SHP77 (cell line): ENCODE data around the gene FAM107B.
"Not testable (repeated sequence)": the region's sequence is repeated elsewhere in the genome, so short reads cannot be mapped to it uniquely, and the experiment has no call there.

Experiments
- DNase-seq, 2 experiments: peaks; one replicate each; lab custom pipeline; 2025; lab: John Stamatoyannopoulos, UW

Gene FAM107B

DNA sequence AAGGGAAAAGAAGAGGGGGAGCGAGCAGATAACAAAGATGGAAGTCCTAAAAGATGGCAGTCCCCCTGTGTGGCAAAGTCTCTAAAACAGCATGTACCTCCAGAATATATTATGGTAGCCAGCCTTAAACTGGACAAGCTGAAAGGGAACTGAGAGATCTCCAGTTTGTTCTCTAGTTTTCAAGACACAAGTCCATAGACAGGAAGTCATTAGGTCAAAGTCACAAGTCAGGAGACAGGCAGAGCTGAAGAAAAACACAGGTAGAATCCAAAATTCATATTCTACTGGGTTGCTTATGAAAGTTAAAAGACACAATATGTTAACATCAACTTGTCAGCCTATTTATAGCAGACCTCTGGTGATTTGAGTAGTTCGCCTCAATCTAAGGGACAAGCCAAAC is 38.7 kb downstream of the FAM107B start:
- no peak for DNase-seq

- DNase-seq: no peak
Observed at GRCh38 chr10:14731875-14732512, 42.7 kb downstream of the FAM107B start.

GRCh38 chr10:14728346-14728745 is 46.4 kb downstream of the FAM107B start:
- DNase-seq: no peak

DNA sequence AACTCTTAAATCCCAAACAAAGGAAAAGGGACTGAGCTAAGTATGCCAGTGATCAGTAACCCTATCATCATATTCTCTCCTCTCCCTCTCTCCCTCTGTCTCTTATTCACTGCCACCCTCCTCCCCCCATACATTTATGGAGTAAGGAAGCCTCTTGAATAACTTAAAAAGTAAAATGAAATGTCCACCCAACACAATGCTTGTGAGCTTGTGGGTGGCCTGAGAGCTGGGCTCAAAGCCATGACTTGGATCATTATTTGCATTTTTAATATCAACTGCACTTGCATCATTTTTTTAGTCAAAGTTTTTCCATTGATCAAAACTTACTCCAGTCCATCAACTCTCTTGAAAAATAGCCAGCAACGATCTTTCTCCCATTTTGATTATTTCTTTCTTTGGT is 46.8 kb downstream of the FAM107B start:
- no peak for DNase-seq

- DNase-seq: no peak
Observed at GRCh38 chr10:14727465-14727864, 47.2 kb downstream of the FAM107B start.

- no peak for DNase-seq
Observed at GRCh38 chr10:14724931-14725330, 49.8 kb downstream of the FAM107B start.

DNA sequence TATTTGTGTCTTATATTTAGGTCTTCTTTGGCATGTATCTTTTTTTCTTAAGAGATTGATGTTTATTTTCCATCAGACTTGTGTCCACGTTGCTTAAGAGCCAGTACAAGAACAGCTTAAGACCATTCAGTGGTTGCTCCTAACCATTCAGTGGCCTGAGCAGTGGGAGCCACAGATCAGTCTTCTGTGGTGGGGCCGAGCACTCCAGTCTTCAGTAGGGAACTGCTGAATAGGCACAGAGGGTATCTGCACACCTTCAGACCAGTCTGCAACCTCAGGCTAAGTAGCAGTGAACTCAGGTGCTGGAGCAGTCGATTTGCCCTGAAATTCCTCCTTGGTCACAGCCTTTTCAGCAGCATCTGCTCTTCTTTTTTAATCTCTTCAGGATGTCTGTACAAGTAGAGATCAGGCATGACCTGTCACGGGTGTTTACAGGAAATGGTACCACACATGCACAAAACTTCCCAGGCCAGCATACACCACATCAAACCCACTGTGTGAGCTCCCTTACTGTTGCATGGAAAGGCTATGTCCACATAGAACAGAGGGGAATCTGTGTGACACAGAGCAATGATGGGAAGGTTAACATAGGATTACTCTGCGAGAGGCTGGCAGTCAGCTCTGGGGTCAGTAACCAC is 51.5 kb downstream of the FAM107B start:
- no peak for DNase-seq

DNA sequence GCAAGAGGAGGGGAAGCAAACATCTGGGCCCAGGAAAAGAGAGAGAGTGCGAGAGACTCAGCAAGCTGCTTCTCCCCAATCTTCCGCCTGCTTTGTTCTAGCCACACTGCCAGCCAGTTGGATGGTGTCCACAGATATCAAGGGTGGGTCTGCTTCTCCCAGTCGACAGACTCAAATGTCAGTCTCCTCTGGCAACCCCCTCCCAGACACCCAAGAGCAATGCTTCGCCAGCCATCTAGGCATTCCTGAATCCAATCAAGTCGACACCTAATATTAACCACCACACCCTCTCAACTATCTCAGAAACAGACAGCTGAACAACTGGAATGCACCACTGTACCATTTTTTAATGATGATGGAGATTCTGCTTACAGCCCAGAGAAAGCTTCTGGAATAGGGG is 57.1 kb downstream of the FAM107B start:
- DNase-seq: no peak

- no peak for DNase-seq
Observed at GRCh38 chr10:14712991-14713424, 61.7 kb downstream of the FAM107B start.

DNA sequence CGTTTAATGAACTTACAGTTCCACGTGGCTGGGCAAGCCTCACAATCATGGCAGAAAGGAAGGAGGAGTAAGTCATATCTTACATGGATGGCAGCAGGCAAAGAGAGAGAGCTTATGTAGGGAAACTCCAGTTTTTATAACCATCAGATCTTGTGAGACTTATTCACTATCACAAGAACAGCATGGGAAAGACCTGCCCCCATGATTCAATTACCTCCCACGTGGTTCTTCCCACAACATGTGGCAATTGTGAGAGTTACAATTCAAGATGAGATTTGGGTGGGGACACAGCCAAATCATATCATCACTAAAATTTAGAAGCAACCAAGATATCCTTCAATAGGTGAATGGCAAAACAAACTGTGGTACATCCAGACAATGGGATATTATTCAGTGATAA is 65.4 kb downstream of the FAM107B start:
- DNase-seq: not testable (repeated sequence)

- DNase-seq: no peak
Observed at GRCh38 chr10:14707481-14707880, 67.2 kb downstream of the FAM107B start.

DNA sequence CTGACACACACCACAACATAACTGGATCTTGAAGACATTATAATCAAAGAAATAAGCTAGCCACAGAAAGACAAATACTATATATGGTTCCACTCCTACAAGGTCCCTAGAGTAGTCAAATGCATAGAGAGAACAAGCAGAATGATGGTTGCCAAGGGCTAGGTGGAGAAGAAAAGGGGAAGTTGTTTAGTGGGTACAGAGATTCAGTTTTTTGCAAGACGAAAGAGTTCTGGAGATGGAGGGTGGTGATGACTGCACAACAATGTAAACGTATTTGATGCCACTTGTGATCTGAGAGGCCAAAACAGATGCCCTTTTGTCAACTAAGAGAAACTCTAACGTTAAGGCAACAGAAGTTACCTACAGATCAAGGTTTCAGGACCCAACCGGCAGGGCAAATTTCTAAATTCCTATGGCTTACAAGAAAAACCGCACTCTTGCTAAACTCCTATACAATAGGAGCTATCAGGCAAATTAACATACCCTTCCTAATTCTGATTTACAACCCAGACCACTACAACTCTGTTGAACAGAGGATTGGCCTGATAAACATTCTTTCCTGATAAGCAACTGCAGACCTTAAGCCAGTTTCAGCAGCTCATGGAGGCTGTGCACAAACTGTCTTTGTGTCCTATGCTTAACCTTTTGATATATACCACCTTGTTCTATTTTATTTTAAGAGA is 69.0 kb downstream of the FAM107B start:
- DNase-seq: no peak

- no peak for DNase-seq
Observed at GRCh38 chr10:14703631-14704001, 71.1 kb downstream of the FAM107B start.

DNA sequence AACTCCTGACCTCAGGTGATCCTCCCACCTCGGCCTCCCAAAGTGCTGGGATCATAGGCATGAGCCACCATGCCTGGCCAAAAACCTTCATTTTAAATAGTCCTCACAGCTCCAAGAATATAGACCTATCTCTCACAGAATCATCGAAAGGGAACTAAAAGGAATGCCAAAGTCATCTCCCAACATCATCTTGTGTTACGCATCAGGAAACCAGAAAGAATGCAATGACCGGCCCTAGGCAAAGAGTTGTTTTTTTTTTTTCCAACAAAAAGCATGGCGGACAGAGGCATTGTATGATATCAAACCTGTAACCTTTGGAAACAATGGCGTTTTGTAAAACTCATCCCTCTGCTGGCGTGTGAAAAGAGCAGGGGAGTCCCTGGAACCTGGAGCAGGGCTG is 73.2 kb downstream of the FAM107B start:
- no peak for DNase-seq

GRCh38 chr10:14700546-14700945 is 74.2 kb downstream of the FAM107B start:
- DNase-seq: no peak

DNA sequence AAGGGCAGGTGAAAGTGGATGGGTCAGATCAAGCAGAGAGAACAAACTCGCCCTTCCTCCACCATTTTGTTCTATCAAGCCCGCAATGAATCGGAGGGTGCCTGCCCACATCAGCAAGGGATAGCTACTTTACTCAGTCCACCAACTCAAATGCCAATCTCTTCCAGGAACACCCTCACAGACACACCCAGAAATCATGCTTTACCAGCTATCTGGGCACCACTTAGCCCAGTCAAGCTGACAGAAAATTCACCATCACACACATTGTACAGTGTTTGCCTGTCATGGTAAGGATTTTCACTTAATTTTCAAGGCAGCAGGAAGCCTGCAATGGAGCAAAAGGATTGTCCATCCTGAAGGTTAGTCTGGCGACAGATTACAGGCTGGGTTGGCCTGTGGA is 75.2 kb downstream of the FAM107B start:
- DNase-seq: no peak

GRCh38 chr10:14698829-14699170 is 75.9 kb downstream of the FAM107B start:
- no peak for DNase-seq

GRCh38 chr10:14698111-14698828 is 76.4 kb downstream of the FAM107B start:
- no peak for DNase-seq

GRCh38 chr10:14697281-14697680 is 77.4 kb downstream of the FAM107B start:
- DNase-seq: no peak

DNA sequence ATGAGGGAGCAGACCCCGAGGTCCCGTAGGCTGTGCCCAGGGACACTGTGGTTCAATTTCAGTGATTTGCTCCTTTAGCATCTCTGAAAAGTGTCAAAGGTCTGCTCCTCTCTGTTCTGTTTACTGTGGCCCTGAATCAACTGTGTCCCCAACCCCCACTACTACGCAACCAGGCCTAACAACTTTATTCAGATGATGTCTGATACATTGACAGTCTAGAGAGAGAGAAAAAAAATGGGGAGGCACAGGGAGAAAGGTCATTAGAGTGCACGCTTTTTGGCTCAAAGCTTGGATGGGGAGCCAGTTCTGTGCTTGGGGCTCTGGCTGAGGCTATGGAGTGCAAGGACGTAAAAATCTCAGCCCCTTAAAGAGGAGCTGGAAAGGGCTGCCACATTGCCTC is 77.9 kb downstream of the FAM107B start:
- no peak for DNase-seq

- no peak for DNase-seq
Observed at GRCh38 chr10:14695847-14696480, 78.7 kb downstream of the FAM107B start.

- no peak for DNase-seq
Observed at GRCh38 chr10:14693891-14694290, 80.8 kb downstream of the FAM107B start.
